Activated T-cell treated with anti-CD3 and anti-CD28 coated beads, Interleukin-2, amount 50 U/mL, for 4 hours (primary cell): ENCODE measurements around the gene MN1. TPM values are rescaled to one million over a fixed set of nuclear protein-coding genes. Genes with fewer than 3 reads are reported as not detected.

ENCODE experiments used
- ATAC-seq, 2 donors: fragments of 200-7000 bp; cut with Tn5 transposase; one replicate each; pipeline ENCODE4 v1.10.0; 2021
- DNase-seq: peaks from one replicate; pipeline ENCODE4 v3.0.0-alpha.2; 2020
- H3K27me3 Mint-ChIP-seq: one replicate; pipeline ENCODE4 v1.8.0; 2021; ENCODE audit warnings: low read depth, mixed read lengths
- H3K36me3 Mint-ChIP-seq: one replicate; pipeline ENCODE4 v1.8.0; 2022; ENCODE audit warnings: mixed read lengths; ENCODE audit not compliant: insufficient read depth
- H3K4me1 Mint-ChIP-seq: one replicate; pipeline ENCODE4 v1.8.0; 2021; ENCODE audit warnings: low read depth, mixed read lengths
- H3K4me3 Mint-ChIP-seq: one replicate; pipeline ENCODE4 v1.8.0; 2021; ENCODE audit warnings: mild to moderate bottlenecking, moderate library complexity, mixed read lengths
- H3K9me3 Mint-ChIP-seq: one replicate; pipeline ENCODE4 v1.8.0; 2021; ENCODE audit warnings: mixed read lengths
- total RNA-seq, 3 donors: library from RNA; stranded (reverse); gene quantifications; one replicate each; pipeline ENCODE4 v1.2.1, GENCODE V29; 2021

The MN1 gene
- total RNA-seq, 3 donors from 2014 or later = 0.03 to 0.08 (median 0.05) TPM

DNA sequence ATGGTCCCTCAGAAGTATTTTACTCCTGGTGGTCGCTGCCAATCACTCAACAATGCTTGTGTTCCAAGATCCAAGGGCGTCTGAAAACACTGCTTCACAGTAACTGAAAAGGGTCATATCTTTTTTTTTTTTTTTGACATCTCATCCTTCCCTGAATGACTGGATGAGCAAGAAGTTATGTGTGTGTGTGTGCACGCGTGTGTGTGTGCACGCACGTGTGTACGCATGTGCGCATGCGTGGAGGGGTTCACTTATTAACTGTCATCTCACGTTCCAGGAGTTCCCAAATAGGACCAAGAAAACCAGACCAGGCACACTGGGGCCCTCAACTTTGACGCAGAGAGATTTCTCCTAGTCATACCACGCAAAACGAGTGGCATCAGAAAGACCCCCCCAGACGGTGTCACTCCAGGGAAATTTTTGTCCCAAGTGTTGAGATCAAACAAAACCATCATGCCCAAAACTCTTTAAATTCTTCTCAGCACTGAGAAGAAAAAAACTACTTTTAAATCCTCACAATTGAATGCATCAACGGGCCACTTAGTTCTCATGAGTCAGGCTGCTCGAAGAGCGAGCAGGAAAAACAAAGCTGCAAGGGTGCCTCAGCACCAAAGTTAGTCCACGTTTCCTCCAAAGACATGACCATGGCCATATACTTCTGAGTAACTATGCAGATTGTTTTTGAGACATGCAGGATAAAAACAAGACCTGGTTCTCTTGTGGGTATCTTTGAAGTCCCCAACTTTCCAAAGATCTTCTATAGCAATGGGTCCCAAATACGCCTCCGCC is 12.9 kb downstream of the MN1 start:
- H3K9me3 Mint-ChIP-seq = no peaks in the 10 kb centered on the region

DNA sequence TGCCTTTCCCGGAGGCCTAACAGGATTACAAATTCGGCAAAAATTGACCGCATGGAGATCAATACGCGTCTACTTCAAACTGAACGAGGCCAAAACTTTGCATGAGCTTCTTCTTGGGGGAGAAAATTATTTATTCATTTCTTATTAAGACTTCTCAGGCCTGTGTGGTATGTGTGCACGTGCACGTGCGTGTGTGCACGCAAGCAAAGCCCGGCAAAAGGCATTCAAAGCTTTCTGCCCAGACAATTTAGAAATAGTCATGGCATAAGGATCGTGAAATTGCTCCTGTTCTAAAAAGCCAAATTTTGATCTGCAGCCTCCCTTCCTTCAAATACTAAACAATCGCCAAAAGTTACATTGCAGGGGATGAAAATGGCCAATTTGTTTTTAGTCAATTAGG is 14.6 kb downstream of the MN1 start:
- Mint-ChIP-seq H3K4me3 (no peak overlapping the region), H3K9me3 (no peaks in the 10 kb centered on the region), H3K36me3 (no peaks in the 10 kb centered on the region), H3K4me1 (no peaks in the 10 kb centered on the region), H3K27me3 (peaks cover 10% of the 10 kb centered on the region)
- DNase-seq (no peak), ATAC-seq (no peak)

More for the DNA sequence above, 12.9 kb downstream of the MN1 start:
- DNase-seq (no peak), ATAC-seq (no peak)
- Mint-ChIP-seq H3K4me3 (no peak overlapping the region), H3K27me3 (peaks cover 10% of the 10 kb centered on the region), H3K36me3 (no peaks in the 10 kb centered on the region), H3K4me1 (no peaks in the 10 kb centered on the region)

DNA sequence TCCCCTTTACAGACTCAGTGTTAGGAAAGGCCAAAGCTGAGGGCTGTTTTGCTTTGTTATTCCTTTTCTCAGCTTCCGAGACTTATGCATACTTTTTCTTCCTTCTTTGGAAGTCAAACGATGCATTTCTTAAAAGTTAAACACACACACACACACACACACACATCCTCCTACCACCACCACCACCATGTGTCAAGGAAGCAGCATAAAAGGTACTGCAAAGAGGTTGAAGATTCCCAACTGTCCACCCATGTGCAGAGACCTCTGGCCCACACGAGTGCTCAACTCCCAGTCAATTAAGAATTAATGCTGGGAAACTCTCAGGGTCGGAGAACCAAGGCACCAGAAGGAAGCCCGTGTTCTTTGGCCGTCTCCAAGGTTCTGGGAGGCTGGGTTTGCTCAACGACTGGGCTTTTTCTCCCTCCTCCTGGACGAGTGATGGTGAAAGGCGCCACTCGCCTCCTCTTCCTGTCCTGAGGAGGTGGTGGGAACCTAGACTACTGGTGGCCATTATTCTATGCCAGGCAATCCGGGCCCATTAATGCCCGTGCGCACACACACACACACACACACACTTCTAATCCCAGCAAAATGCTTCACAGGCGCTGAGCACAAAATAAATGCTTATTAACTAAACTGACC is 15.1 kb downstream of the MN1 start:
- no peak for DNase-seq
- Mint-ChIP-seq H3K9me3 (no peaks in the 10 kb centered on the region), H3K36me3 (no peaks in the 10 kb centered on the region), H3K4me3 (no peak overlapping the region), H3K27me3 (peaks cover 10% of the 10 kb centered on the region), H3K4me1 (no peaks in the 10 kb centered on the region)
- ATAC-seq = no peak

DNA sequence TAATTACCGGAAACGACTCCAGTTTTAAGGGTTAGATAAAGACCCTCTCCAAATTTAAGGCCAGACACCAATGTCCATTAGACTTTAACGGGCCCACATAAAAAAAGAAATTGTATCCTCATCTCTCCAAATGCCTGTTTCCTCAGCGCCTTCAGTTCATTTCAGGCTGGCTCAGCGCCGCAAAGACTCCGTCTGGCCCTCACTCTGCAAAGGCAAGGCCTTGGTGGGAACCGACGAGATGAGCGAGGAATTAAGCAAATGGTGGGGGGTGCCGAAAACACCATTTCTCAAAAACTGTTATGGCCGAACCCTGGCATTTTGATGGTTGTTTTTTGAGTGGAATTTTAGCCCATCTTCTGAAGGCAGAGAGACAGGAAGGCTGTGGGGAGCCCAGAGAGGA is 15.7 kb downstream of the MN1 start:
- Mint-ChIP-seq H3K9me3 (no peaks in the 10 kb centered on the region), H3K27me3 (peaks cover 10% of the 10 kb centered on the region), H3K4me1 (no peaks in the 10 kb centered on the region), H3K36me3 (no peaks in the 10 kb centered on the region), H3K4me3 (no peak overlapping the region)
- ATAC-seq (no peak), DNase-seq (no peak)

DNA sequence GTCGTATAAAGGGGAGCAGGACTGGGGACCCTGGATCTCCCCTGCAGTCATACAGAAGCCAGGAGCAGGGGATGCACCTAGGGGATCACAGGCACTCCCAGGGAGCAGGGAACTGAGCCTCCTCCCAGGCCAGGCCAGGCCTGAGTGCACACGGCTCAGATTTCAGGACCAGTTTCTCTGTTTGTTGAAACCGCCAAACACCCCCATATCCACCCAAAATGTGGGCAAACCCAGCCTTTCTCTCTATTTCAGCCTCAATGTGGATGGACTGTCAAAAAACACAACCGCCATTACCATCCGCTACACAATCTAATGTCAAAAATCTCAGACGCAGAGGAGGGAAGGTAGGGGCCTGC is 17.5 kb downstream of the MN1 start:
- H3K4me3 Mint-ChIP-seq = no peak overlapping the region
- H3K27me3 Mint-ChIP-seq = peaks cover 10% of the 10 kb centered on the region
- H3K9me3 Mint-ChIP-seq = no peaks in the 10 kb centered on the region
- ATAC-seq (no peak), DNase-seq (no peak)
- H3K4me1 Mint-ChIP-seq = no peaks in the 10 kb centered on the region
- H3K36me3 Mint-ChIP-seq = no peaks in the 10 kb centered on the region

DNA sequence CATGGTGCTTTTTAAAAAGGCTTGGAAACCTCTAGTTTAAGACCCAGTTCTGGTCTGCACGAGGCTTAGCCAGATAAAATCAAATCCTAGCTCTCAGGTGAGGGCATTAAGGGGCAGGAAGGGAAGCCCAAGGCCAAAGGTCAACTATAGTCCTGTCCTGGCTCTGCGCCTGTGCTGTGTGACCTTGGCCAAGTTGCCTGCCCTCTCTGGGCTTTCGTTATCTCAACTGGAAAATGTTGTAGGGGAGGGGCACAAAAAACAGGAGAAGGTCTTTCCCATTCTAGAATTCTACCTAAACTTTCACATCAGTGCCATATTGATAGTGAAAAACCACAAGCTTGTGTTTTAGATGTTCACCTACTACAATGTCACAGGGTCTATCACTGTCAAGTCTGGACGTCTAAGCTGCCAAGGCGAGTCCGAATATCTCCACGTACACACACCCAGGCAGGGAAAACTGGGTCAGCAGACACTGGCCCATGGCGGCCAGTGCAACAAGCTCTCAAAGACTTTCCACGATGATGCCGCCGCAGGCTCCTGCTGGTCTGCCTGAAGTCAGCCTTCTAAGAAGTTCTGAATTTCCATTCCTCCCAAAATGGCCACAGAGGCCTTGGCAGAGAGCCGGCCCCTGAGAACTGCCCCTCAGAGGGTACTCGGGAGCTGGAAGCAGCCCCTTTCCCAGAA is 18.0 kb downstream of the MN1 start:
- no peaks in the 10 kb centered on the region for H3K36me3 Mint-ChIP-seq
- peaks cover 11% of the 10 kb centered on the region for H3K27me3 Mint-ChIP-seq
- no peak for ATAC-seq
- no peak for DNase-seq
- H3K4me1 Mint-ChIP-seq = no peaks in the 10 kb centered on the region
- H3K4me3 Mint-ChIP-seq = no peak overlapping the region
- no peaks in the 10 kb centered on the region for H3K9me3 Mint-ChIP-seq

DNA sequence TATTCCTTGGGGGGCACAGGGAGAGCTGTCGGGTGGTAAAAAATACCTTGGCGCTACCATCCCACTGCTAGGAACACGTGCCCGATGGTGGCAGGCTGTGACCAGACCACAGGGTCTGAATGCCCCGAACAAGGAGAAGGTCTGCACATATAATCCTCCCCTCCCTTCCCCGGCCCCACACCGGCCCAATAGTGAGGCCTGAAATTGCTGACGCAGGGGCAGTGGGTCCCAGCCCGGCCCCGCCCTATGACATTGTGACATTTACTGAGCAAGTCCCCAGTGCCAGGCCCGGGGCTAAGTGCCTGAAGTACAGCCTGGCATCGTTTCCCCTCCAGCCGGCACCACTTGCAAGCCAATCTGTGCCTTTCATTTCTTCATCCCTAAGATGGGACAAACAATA is 19.5 kb downstream of the MN1 start:
- no peak overlapping the region for H3K4me3 Mint-ChIP-seq
- no peaks in the 10 kb centered on the region for H3K36me3 Mint-ChIP-seq
- no peak for ATAC-seq
- no peak for DNase-seq
- peaks cover 9% of the 10 kb centered on the region for H3K27me3 Mint-ChIP-seq
- no peaks in the 10 kb centered on the region for H3K4me1 Mint-ChIP-seq
- no peaks in the 10 kb centered on the region for H3K9me3 Mint-ChIP-seq

DNA sequence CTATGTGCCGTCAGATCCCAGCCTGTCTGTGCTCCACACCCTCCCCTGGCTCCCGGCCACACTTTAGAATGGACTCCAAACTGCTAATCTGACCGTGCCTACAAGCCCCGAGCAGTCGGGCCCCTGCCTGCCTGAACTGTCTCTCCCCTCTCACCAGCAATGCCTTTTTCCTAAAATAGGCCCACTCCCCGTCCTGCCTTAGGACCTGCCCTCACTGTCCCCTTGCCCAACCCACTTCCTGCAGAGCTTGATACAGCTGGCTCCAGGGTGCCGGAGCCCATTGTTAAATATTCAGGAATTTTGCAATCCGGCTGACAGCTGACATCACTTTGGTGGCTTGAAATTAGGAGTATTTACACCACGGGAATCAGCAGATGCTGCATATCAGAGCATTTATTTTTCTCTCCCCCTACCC is 21.4 kb downstream of the MN1 start:
- Mint-ChIP-seq H3K27me3 (peaks cover 10% of the 10 kb centered on the region), H3K36me3 (no peaks in the 10 kb centered on the region), H3K4me3 (no peak overlapping the region), H3K4me1 (no peaks in the 10 kb centered on the region), H3K9me3 (no peaks in the 10 kb centered on the region)
- no peak for DNase-seq
- ATAC-seq = no peak

DNA sequence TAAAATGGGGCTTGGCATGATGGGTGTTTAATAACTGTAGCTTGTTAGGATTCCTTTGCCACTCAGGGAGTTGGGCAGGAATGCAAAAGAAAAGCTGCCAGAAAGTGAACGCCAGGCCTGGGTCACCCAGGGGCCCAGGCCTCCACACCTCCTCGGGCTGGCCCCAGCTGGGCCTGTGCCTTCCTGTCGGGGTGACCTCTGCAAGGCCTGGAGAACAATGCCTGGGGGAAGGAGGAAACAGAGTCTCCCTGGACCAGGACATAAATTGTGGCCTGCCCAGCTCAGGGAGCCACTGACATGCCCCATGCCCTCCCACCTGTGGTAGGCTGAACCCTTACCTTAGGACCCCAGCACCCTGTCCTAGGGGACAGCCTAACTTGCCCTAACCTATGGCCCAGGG is 21.9 kb downstream of the MN1 start:
- no peak for ATAC-seq
- H3K36me3 Mint-ChIP-seq = no peaks in the 10 kb centered on the region
- no peak overlapping the region for H3K4me3 Mint-ChIP-seq
- H3K9me3 Mint-ChIP-seq = no peaks in the 10 kb centered on the region
- no peaks in the 10 kb centered on the region for H3K4me1 Mint-ChIP-seq
- no peak for DNase-seq
- peaks cover 10% of the 10 kb centered on the region for H3K27me3 Mint-ChIP-seq

DNA sequence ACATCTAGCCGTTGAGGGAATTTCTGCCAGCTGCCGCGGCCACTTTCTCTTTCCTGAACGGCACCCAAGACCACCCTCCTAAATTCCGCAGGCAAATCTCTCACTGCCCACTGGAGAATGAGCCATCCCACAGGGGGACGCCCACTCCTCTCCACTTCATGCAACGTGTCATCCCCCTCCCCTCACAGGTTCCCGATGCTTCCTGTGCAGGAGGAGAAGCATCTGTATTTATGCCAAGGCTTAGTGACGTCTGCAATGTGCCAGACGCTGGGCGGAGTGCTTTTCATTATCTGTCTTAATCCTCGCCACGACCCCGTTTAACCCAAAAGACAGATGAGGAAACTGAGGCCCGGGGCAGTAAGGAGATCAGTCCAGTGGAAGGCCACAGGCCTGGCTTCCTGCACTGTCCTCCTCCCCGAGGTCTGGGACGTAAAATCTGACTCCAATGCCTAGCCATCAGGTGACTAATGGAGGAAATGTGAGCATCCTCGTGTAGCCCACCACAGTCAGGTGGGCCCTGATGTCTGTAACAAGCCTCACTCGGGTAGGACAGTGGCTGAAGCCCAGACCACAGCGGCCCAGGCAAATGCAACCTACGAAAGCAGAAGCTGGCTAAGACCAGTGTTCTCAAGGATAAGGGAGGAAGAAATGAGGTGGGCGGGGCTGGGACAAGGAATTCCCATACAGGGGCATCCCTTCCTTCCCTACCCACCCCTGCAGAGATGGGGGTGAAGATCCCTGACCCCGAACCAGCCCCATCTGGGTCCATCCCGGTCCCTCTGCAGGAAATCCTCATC is 23.1 kb downstream of the MN1 start:
- DNase-seq = no peak
- Mint-ChIP-seq H3K36me3 (no peaks in the 10 kb centered on the region), H3K4me3 (no peak overlapping the region), H3K27me3 (peaks cover 13% of the 10 kb centered on the region), H3K9me3 (no peaks in the 10 kb centered on the region), H3K4me1 (no peaks in the 10 kb centered on the region)
- no peak for ATAC-seq

DNA sequence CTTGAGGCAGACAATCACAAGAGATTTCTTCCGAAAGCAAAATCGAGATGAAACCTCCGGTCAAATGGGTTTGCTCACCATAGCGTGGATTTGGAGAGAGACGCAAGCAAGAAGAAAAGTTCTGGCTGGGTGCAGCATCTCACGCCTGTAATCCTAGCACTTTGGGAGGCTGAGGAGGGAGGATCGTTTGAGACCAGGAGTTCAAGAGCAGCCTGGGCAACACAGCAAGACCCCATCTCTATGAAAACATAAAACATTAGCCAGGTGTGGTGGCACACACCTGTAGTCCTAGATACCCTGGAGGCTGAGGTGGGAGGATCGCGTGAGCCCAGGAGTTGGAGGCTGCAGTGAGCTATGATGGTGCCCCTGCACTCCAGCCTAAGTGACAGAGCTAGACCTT is 24.4 kb downstream of the MN1 start:
- Mint-ChIP-seq H3K9me3 (no peaks in the 10 kb centered on the region), H3K4me3 (no peak overlapping the region)

DNA sequence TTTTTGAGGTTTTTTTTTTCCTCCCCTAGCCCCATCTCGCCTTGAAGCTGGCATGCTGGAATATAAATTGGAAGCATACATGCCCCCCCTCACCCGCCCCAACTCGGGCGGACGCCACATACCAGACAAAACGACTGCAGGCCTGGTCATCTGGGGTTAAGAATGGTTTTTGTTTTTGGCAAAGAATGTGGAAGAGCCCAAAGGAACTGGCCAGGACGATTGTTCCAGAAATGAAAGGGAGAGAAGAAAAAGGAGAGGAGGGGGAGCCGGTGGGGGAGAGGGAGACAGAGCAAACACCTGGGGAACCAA is 25.0 kb downstream of the MN1 start:
- DNase-seq (no peak), ATAC-seq (no peak)
- Mint-ChIP-seq H3K27me3 (peaks cover 13% of the 10 kb centered on the region), H3K4me3 (no peak overlapping the region), H3K4me1 (no peaks in the 10 kb centered on the region), H3K9me3 (no peaks in the 10 kb centered on the region), H3K36me3 (no peaks in the 10 kb centered on the region)

More for the DNA sequence above, 24.4 kb downstream of the MN1 start:
- H3K27me3 Mint-ChIP-seq = peaks cover 13% of the 10 kb centered on the region
- no peak for DNase-seq
- no peaks in the 10 kb centered on the region for H3K36me3 Mint-ChIP-seq
- ATAC-seq = no peak
- no peaks in the 10 kb centered on the region for H3K4me1 Mint-ChIP-seq

DNA sequence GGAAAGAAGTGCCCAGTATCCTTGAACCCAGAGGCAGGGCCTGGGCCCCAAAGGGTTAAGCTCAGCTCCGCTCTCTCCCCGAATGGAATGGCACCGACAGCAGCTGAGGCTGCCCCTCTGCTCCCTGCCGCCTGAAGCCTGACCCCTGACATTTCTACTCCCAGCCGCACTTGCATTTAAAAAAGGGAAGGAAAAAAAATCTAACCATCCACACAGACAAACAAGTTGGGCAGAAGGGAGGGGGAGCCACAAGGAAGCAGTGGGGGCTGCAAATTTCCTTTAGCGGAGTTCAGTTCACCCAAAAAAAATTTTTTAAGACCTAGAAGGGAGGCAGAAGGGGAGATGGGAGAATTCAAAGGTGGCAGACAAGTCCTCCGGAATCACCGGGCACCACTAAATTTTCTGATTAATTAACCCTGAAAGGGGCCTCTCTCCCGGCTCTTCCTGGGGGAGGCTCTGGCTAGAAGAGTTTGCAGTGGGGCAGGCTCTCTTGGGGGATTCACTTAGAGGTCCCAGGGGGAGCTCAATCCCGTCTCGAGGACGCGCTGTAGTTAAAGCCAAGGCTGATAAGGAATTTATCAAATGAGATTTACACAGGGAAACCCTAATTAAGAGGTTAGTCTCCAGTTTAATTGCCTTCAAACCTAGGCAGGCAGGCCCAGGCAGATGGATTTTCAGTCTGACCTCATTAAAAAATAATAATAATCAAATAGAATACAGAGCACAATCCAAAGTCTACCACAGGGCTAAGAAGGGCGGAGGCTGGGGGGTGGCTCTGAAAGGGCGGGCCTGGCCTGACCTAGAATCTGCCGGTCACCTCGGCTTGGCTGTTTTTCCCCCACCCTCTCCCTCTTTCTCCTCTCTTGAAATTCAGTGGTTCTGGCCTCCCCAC is 25.6 kb downstream of the MN1 start:
- Mint-ChIP-seq H3K9me3 (no peaks in the 10 kb centered on the region), H3K4me3 (no peak overlapping the region), H3K27me3 (peaks cover 13% of the 10 kb centered on the region), H3K4me1 (no peaks in the 10 kb centered on the region), H3K36me3 (no peaks in the 10 kb centered on the region)
- ATAC-seq = no peak
- DNase-seq = no peak
